ENCODE measurements around the gene EFNA5.

The EFNA5 gene

DNA sequence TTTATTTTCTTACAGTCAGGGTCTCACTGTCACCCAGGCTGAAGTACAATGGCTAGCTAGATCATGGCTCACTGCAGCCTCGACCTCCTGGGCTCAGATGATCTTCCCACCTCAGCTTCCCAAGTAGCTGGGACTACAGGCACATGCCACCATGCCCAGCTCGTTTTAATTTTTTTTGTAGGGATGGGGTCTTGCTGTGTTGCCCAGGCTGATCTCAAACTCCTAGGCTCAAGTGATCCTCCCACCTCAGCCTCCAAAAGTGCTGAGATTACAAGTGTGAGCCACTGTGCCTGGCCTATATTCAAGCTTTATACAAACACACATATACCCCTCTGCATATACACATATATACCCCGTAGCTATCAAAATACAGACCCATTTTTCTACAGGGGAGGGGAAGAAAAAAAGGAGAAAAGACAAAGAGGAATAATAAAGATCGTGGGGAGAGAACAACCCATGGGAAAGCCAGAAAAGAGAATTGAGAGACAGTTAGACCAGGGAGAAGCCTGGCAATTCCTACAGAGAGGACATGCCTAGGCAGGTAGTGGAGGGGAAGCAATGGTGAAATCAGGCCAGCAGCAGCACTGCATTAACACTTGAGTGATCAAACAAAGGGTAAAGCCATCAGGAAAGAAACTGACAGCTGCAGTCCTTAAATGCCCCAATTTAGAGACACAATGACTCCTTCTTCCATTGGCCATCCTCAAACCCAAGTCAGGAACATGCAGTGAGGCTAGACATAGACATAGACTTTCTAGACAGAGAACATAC lies 102.7 kb downstream of the EFNA5 start:
- Mint-ChIP-seq H3K27me3 (no peaks in the 10 kb centered on the region), H3K4me3 (no peak overlapping the region)
- DNase-seq (ENCODE audit: low spot score in 2 of 2) = no peak

DNA sequence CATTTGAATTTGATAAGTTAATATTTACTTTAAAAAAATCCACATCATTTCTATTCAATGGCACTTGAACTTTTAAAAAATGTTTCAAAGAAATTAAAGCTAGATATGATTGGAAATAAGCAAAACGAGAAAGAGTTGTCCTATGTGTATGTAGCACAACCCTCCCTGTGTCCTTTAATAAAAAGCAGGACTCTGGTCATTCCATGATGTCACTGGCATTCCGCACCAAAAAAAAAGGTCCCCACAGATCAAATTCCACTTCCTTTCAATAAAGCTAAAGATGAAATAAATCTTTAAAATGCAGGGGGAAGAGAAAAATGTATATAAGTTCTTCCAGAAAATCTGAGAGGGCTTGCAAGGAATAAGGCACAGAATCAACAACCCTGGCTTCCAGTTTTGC lies 103.8 kb downstream of the EFNA5 start:
- peaks cover 3% of the 10 kb centered on the region for H3K36me3 Mint-ChIP-seq (ENCODE audit: insufficient read depth)
- no peaks in the 10 kb centered on the region for H3K9me3 Mint-ChIP-seq
- no peak for DNase-seq (ENCODE audit: low spot score in 2 of 2)
- no peaks in the 10 kb centered on the region for H3K27me3 Mint-ChIP-seq
- no peak for ATAC-seq (replicated peaks; ENCODE audit: extremely low read depth, poor library complexity, severe bottlenecking)
- H3K4me1 Mint-ChIP-seq = peaks cover 20% of the 10 kb centered on the region
- no peak overlapping the region for H3K27ac Mint-ChIP-seq (ENCODE audit: low read depth)
- no peak overlapping the region for H3K4me3 Mint-ChIP-seq

More for the DNA sequence above, 102.7 kb downstream of the EFNA5 start:
- no peak for ATAC-seq (replicated peaks; ENCODE audit: extremely low read depth, poor library complexity, severe bottlenecking)
- no peaks in the 10 kb centered on the region for H3K9me3 Mint-ChIP-seq
- peaks cover 23% of the 10 kb centered on the region for H3K4me1 Mint-ChIP-seq
- H3K27ac Mint-ChIP-seq (ENCODE audit: low read depth) = no peak overlapping the region
- H3K36me3 Mint-ChIP-seq (ENCODE audit: insufficient read depth) = peaks cover 6% of the 10 kb centered on the region

DNA sequence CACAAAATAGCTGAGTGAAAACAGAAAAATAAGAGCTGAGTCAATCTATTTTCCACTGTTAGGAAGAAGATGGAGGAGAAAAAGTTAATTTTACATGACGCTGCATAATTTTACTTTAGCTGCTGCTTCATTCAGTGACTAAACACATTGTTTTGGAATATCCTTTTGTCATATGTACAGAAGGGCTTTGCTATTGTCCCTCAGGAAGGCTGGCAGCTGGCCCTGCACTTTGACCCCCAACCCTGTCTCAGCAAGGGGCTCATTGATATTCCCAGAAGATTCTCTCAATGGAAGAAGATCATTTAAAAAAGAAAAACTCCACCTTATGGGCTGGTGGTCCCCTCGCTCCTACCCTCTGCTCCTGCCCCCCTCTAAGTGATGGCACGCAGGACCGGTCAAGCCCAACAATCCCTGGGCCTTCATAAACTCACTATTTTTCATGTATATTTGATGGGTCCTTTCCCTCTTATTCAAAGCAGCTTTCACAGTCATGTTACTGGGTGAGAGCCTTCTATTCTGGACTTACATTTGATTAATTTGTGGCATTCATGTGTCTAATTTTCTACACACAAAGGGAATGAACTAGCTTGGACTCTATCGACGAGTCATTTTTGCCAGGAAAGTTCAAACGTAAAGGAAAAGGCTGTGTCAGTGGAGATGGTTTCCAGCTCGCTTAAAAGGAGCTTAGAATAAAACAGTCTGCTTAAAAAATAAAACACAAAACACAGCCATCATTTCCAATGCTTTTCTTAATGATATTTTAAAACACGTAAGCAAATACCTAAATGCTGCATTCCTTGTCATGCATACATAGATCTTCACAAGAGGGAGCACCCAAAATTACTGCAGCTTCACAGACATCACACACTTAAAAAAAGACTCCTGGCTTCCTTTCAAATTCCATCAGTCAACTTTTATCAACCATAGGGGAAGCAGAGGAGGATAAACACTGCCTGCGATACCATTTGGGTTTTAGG lies 104.7 kb downstream of the EFNA5 start:
- no peaks in the 10 kb centered on the region for H3K36me3 Mint-ChIP-seq (ENCODE audit: insufficient read depth)
- no peak overlapping the region for H3K4me3 Mint-ChIP-seq
- H3K27me3 Mint-ChIP-seq = no peaks in the 10 kb centered on the region
- H3K9me3 Mint-ChIP-seq = no peaks in the 10 kb centered on the region
- ATAC-seq (replicated peaks; ENCODE audit: extremely low read depth, poor library complexity, severe bottlenecking) (no peak), DNase-seq (ENCODE audit: low spot score in 2 of 2) (no peak)
- no peak overlapping the region for H3K27ac Mint-ChIP-seq (ENCODE audit: low read depth)
- H3K4me1 Mint-ChIP-seq = peaks cover 11% of the 10 kb centered on the region

DNA sequence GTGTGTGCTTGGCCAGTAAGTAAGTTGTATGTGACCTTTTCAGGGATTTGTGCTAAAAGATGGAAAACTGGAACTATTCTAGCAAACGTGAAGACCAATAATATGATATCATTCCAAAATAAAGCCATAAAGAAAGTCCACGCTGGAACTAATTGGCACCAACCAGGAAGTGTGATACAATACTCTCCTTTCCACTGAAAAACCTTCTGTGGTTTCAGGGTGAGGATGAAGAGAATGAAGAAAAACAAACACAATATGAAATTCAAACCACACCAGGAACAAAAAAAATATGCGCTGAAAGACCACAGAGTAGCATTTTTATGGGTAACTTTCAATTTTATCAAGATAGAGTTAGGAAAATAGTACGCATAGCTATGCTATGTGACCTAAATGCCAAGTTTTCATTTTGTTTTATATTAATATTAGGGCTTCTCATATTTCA lies 105.8 kb downstream of the EFNA5 start:
- no peak for DNase-seq (ENCODE audit: low spot score in 2 of 2)
- Mint-ChIP-seq H3K27me3 (no peaks in the 10 kb centered on the region), H3K9me3 (no peaks in the 10 kb centered on the region), H3K4me1 (no peaks in the 10 kb centered on the region), H3K27ac (ENCODE audit: low read depth) (no peak overlapping the region), H3K4me3 (no peak overlapping the region), H3K36me3 (ENCODE audit: insufficient read depth) (no peaks in the 10 kb centered on the region)
- no peak for ATAC-seq (replicated peaks; ENCODE audit: extremely low read depth, poor library complexity, severe bottlenecking)

DNA sequence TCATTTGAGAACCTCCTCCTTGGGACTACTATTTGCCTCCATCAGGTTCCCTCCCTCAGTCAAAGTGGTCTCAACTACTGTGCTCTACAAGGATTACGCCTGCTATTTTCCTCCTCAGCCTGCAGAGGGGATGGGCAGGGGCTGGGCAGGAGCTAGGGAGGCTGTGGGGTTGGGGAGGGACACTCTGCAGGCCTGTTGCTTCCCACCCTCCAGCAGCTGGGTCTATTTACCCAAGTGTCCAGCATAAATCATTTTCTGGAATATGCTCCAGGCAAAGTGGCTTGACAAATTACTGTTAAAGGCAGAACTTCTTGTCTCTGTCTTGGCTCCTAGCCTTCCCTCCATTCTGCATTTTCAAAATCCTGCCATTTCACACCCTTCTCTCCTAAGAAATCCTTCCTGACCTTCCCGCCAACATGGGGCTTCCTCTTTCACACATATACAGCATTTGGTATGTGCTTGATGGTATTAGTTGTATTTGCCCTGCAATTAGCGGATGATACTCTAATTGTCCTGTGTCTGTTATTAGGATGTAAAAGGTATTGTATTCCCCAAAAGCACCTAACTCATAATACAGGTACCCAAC lies 106.7 kb downstream of the EFNA5 start:
- H3K27ac Mint-ChIP-seq (ENCODE audit: low read depth) = no peak overlapping the region
- DNase-seq (ENCODE audit: low spot score in 2 of 2) = no peak
- no peak for ATAC-seq (replicated peaks; ENCODE audit: extremely low read depth, poor library complexity, severe bottlenecking)
- H3K36me3 Mint-ChIP-seq (ENCODE audit: insufficient read depth) = no peaks in the 10 kb centered on the region
- H3K4me3 Mint-ChIP-seq = no peak overlapping the region
- no peaks in the 10 kb centered on the region for H3K4me1 Mint-ChIP-seq
- no peaks in the 10 kb centered on the region for H3K27me3 Mint-ChIP-seq
- no peaks in the 10 kb centered on the region for H3K9me3 Mint-ChIP-seq

DNA sequence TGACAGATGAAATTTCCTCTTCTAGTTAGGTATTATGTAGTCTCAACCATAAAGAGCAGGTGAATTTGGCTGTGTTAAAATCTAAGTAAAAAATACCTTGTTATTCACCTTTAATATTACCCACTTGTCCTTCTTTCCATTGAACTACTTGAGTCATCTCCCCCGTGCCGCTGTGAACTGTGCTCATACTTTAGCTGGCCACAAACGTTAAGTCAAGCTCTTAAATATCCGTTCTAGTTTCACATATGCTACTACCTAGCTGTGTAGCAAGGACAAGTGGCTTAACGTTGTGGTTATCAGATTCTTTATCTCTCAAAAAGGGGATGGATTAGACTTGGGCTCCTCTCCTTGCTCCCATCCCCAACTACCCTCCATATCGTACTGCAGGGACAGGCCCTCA lies 110.4 kb downstream of the EFNA5 start:
- no peak for DNase-seq (ENCODE audit: low spot score in 2 of 2)
- no peak for ATAC-seq (replicated peaks; ENCODE audit: extremely low read depth, poor library complexity, severe bottlenecking)
- Mint-ChIP-seq H3K36me3 (ENCODE audit: insufficient read depth) (peaks cover 2% of the 10 kb centered on the region), H3K4me1 (no peaks in the 10 kb centered on the region), H3K27ac (ENCODE audit: low read depth) (no peak overlapping the region), H3K4me3 (no peak overlapping the region), H3K9me3 (no peaks in the 10 kb centered on the region), H3K27me3 (no peaks in the 10 kb centered on the region)

DNA sequence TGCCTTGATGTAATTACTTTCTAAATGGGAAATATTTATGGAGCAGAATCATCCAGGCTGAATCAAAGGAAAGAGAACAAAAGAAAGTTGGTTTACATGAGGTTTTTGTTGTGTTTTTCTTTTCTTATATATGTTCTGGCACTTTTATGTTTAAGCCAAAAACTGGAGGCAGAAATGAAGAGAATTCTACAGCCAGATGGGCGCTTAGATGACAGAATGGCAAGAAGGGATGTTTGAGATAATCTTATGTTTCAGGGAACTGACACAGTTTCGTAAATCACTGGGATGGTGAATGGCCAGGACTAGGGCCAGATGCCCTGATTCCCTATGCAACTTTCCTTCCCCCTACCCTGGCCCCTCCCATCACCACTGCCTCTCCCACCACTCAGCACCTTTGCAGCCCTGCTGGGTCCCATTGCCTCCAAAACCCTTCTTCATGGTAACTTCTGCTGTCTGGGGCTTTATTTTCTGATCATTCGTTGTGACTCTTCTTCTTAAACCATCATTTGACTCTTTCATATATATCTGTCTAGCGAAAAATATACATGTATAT lies 111.8 kb downstream of the EFNA5 start:
- Mint-ChIP-seq H3K36me3 (ENCODE audit: insufficient read depth) (peaks cover 2% of the 10 kb centered on the region), H3K4me1 (no peaks in the 10 kb centered on the region), H3K9me3 (no peaks in the 10 kb centered on the region), H3K4me3 (no peak overlapping the region), H3K27ac (ENCODE audit: low read depth) (no peak overlapping the region), H3K27me3 (no peaks in the 10 kb centered on the region)
- DNase-seq (ENCODE audit: low spot score in 2 of 2) = no peak
- ATAC-seq (replicated peaks; ENCODE audit: extremely low read depth, poor library complexity, severe bottlenecking) = no peak

DNA sequence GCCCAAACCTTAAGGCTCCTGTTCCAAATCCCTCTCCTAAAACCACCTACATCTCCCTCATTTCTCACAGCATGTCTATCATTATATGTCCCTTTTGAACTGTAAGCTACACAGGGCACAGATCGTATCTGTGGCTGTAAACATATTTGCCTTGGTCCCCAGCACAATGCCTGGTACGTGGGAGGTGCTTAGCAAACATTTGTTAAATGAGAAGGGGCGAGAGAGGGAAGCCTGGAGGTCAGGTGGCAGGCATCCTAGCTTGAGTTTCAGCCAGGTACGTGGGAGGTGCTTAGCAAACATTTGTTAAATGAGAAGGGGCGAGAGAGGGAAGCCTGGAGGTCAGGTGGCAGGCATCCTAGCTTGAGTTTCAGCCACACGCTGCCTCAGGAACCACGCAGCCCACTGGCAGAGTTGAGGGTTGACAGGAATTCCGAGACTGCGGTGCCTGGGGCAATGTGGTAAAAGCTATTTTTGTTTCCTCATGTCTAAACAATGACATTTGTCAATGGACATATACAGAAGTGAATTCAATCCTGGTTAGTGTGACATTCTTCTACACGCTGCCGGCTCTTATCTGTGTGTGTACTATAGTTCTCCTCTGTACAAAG lies 113.6 kb downstream of the EFNA5 start:
- Mint-ChIP-seq H3K4me1 (no peaks in the 10 kb centered on the region), H3K36me3 (ENCODE audit: insufficient read depth) (peaks cover 2% of the 10 kb centered on the region), H3K4me3 (no peak overlapping the region), H3K9me3 (no peaks in the 10 kb centered on the region), H3K27ac (ENCODE audit: low read depth) (no peak overlapping the region), H3K27me3 (no peaks in the 10 kb centered on the region)
- DNase-seq (ENCODE audit: low spot score in 2 of 2) (no peak), ATAC-seq (replicated peaks; ENCODE audit: extremely low read depth, poor library complexity, severe bottlenecking) (no peak)

DNA sequence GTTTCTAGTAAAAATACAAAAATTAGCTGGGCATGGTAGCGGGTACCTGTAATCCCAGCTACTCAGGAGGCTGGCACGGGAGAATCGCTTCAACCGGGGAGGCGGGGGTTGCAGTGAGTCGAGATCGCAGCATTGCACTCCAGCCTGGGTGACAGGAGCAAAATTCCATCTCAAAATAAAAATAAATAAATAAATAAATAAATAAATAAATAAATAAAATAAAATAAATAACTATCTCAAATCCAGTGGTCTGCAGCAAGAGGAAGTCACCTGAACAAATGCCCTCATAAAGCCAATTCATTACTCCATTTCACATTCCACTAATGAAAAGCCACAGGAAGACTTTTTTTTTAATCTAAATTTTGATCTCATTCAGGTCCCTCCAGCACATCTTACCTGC lies 114.2 kb downstream of the EFNA5 start:
- Mint-ChIP-seq H3K27me3 (no peaks in the 10 kb centered on the region), H3K9me3 (no peaks in the 10 kb centered on the region), H3K4me3 (no peak overlapping the region), H3K36me3 (ENCODE audit: insufficient read depth) (peaks cover 2% of the 10 kb centered on the region), H3K4me1 (no peaks in the 10 kb centered on the region), H3K27ac (ENCODE audit: low read depth) (no peak overlapping the region)
- ATAC-seq (replicated peaks; ENCODE audit: extremely low read depth, poor library complexity, severe bottlenecking) (no peak), DNase-seq (ENCODE audit: low spot score in 2 of 2) (no peak)

DNA sequence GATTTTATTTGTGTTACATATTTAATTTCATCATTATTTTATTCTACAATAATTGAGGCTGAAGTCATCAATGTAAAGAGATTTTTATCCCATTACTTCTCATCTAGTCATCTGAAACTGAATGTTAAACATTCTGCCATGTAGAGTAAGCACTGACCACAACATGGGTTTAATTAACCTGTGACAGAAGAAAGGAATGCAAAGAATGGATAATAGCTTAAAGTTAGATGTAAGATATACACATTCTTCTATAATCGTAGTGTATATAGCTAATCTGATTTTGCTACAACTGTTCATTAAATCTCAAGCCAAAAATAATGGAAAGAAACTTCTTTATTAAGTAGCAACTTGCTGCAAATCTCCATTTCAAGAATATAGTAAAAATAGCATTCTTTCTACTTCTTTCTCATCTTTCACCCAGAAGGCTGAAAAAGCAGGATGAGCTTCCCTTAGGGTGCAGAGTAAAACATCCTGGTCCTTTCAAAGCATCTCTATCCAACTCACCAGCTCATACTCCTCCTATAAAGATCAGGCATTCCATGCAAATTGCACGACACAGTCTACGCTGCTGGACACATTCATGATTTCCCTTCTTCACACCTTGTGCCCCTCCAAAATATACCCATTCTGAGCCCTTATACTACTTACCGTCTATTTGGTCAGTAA lies 115.2 kb downstream of the EFNA5 start:
- Mint-ChIP-seq H3K4me1 (no peaks in the 10 kb centered on the region), H3K27me3 (no peaks in the 10 kb centered on the region), H3K36me3 (ENCODE audit: insufficient read depth) (peaks cover 2% of the 10 kb centered on the region), H3K27ac (ENCODE audit: low read depth) (no peak overlapping the region), H3K9me3 (no peaks in the 10 kb centered on the region), H3K4me3 (no peak overlapping the region)
- DNase-seq (ENCODE audit: low spot score in 2 of 2) = no peak
- ATAC-seq (replicated peaks; ENCODE audit: extremely low read depth, poor library complexity, severe bottlenecking) = no peak

DNA sequence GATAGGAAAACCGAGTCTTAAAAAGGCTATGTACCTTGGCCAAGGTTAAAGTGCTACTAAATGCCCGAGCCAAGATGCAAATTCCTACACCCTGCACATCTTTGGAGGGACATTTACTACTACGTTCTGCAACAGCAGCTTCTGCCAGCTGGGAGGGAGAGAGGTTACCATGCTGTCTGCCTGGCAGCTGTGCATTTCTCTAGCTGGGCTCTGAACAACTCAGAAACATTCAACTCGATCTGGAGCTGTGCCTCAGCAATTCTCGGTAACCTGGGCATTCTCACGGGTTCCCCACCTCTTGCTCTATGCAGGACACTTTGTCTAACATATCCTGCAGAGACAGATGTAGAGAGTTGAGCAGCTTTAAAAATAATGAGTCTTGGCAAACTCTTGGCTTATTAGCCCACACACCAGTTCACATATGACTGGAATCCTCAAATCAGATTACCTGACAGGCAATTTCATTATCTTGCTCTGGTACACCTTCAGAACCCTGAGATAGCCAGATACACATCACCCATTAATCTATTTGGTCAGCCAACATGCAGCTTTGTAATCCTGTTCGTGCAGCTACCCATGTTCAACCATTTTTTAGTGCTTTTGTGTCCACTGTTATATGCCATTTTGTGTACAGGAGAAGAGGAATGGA lies 115.8 kb downstream of the EFNA5 start:
- DNase-seq (ENCODE audit: low spot score in 2 of 2) (no peak), ATAC-seq (replicated peaks; ENCODE audit: extremely low read depth, poor library complexity, severe bottlenecking) (no peak)
- no peaks in the 10 kb centered on the region for H3K9me3 Mint-ChIP-seq
- no peak overlapping the region for H3K27ac Mint-ChIP-seq (ENCODE audit: low read depth)
- H3K4me3 Mint-ChIP-seq = no peak overlapping the region
- peaks cover 2% of the 10 kb centered on the region for H3K36me3 Mint-ChIP-seq (ENCODE audit: insufficient read depth)
- H3K4me1 Mint-ChIP-seq = no peaks in the 10 kb centered on the region
- H3K27me3 Mint-ChIP-seq = no peaks in the 10 kb centered on the region

All from central memory CD8-positive, alpha-beta T cell (primary cell).